Sigmoid colon (tissue), 3 donors: ENCODE data around the gene MYL7.

Experiments used
- POLR2A ChIP-seq, 2 donors: fragments of 450-650 bp; IDR thresholded peaks; one replicate each; pipeline ENCODE4 v1.6.1; 2016; ENCODE audit warnings: antibody characterized with exemption in 2 of 2, mild to moderate bottlenecking in 2 of 2, moderate library complexity in 2 of 2
- TF ChIP-seq, protein P1 (sequence below), 4 experiments: fragments of 450-650 bp in 3 of 4; fragments of 200-600 bp in 1 of 4; IDR thresholded peaks; one replicate each; pipeline ENCODE4 v1.5.1; 2016 to 2019; ENCODE audit warnings: antibody characterized with exemption in 4 of 4, mild to moderate bottlenecking in 3 of 4, moderate library complexity in 2 of 4

DNA sequence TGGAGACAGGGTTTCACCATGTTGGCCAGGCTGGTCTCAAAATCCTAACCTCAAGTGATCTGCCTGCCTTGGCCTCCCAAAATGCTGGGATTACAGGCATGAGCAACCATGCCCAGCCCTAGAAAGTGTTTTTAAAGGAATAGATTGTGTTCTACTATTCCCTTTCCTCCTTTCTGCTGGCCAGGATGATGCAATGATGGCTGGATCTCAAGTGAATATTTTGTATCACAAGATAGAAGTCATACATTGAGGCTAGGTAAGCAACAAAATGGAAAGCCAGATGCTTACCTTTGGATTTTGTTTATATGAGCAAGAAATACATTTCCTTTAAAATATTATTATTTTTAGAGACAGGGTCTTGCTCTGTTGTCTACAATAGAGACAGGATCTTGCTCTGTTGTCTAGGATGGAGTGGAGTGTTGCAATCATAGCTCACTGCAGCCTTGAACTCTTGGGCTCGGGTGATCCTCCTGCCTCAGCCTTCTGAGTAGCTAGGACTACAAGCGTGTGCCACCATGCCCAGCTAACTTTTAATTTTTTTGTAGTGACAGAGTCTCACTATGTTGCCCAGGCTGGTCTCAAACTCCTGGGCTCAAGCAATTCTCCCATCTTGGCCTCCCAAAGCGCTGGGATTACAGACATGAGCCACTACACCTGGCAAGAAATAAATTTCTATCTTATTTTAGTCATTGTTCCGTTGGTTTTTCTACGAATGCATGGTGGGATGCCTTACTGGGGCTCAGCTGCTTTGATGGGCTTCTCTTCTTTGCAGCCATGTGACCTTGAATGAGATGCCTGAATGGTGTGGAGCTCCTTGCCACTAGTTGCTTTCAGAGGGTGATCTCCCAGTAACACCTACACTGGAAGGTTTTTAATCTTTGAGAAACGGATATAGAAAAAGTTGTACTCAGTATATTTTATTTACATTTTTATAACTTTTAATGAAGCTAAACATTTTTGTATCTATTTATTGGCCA lies 42.8 kb downstream of the MYL7 start:
- TF ChIP-seq, protein P1, sequence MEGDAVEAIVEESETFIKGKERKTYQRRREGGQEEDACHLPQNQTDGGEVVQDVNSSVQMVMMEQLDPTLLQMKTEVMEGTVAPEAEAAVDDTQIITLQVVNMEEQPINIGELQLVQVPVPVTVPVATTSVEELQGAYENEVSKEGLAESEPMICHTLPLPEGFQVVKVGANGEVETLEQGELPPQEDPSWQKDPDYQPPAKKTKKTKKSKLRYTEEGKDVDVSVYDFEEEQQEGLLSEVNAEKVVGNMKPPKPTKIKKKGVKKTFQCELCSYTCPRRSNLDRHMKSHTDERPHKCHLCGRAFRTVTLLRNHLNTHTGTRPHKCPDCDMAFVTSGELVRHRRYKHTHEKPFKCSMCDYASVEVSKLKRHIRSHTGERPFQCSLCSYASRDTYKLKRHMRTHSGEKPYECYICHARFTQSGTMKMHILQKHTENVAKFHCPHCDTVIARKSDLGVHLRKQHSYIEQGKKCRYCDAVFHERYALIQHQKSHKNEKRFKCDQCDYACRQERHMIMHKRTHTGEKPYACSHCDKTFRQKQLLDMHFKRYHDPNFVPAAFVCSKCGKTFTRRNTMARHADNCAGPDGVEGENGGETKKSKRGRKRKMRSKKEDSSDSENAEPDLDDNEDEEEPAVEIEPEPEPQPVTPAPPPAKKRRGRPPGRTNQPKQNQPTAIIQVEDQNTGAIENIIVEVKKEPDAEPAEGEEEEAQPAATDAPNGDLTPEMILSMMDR (IDR thresholded peaks at IDR 0.05) = no peak
- TF ChIP-seq POLR2A (IDR thresholded peaks at IDR 0.05) = no peak
